Measurements from ENCODE around the gene EIF2B1.

Gene EIF2B1

DNA sequence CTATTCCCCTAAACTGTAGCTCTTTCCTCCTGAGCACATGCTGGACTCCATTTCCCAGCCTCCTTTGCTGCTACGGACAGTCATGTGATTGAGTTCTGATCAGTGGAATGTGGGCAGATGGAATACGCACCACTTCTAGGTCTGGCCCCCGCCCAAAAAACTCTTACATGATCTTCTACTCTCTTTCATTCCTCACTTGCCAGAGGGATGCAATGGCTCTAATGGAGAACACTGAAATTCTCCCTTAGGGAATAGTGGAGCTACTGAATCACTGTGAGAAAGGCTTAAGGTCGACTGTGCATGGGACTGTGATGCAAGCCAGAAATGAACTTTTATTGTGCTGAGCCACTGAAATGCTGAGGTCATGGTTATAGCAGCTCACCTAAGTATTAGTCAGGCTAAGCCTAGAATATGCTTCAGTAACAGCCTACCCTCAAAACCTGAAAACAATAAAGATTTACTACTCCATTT lies 62.1 kb downstream of the EIF2B1 start:
- peaks cover 11% of the 10 kb centered on the region for H3K27me3 Mint-ChIP-seq (ENCODE audit: low read depth)
- no peak overlapping the region for H3K4me3 Mint-ChIP-seq
- H3K27ac Mint-ChIP-seq, result no peak overlapping the region
- peaks cover 7% of the 10 kb centered on the region for H3K4me1 Mint-ChIP-seq (ENCODE audit: low read depth)
- no peaks in the 10 kb centered on the region for H3K9me3 Mint-ChIP-seq
- no peaks in the 10 kb centered on the region for H3K36me3 Mint-ChIP-seq (ENCODE audit: low read depth)
- no peak for DNase-seq (ENCODE audit: low spot score)
